Naive B cell (primary cell): ENCODE results near the gene WDR62. TPM values are rescaled to one million over a fixed set of nuclear protein-coding genes. Genes with fewer than 3 reads are reported as not detected.

Experiments
- ATAC-seq, 2 donors: fragments of 150-1000 bp; cut with Tn5 transposase; 2 replicates each; pipeline ENCODE4 v1.10.0; 2021; ENCODE audit warnings: low read depth in 2 of 2, mild to moderate bottlenecking in 2 of 2, moderate library complexity in 2 of 2
- DNase-seq: peaks from one replicate; pipeline ENCODE4 v3.0.0; 2022
- H3K27ac Mint-ChIP-seq, 6 donors: one replicate each; pipeline ENCODE4 v1.8.0; 2020 to 2022; ENCODE audit warnings: mild to moderate bottlenecking in 6 of 6, mixed read lengths in 6 of 6, moderate library complexity in 5 of 6, inconsistent platforms in 2 of 6
- H3K27me3 Mint-ChIP-seq, 3 donors: one replicate each; pipeline ENCODE4 v1.8.0; 2021 to 2022; ENCODE audit warnings: mixed read lengths in 3 of 3, mild to moderate bottlenecking in 1 of 3
- H3K36me3 Mint-ChIP-seq, 2 donors: one replicate each; pipeline ENCODE4 v1.8.0; 2020 to 2022; ENCODE audit warnings: mixed read lengths in 2 of 2, inconsistent platforms in 1 of 2, mild to moderate bottlenecking in 1 of 2
- H3K4me1 Mint-ChIP-seq, 3 donors: one replicate each; pipeline ENCODE4 v1.8.0; 2020 to 2022; ENCODE audit warnings: mixed read lengths in 3 of 3, inconsistent platforms in 1 of 3, mild to moderate bottlenecking in 1 of 3, moderate library complexity in 1 of 3
- H3K4me3 Mint-ChIP-seq, 8 donors: one replicate each; pipeline ENCODE4 v1.8.0; 2020 to 2022; ENCODE audit warnings: mild to moderate bottlenecking in 8 of 8, mixed read lengths in 8 of 8, moderate library complexity in 8 of 8, inconsistent platforms in 2 of 8
- H3K9me3 Mint-ChIP-seq, 7 donors: one replicate each; pipeline ENCODE4 v1.8.0; 2020 to 2022; ENCODE audit warnings: mixed read lengths in 7 of 7, mild to moderate bottlenecking in 5 of 7, inconsistent platforms in 2 of 7, moderate library complexity in 1 of 7
- polyA plus RNA-seq, 6 donors: library from polyadenylated mRNA; unstranded; fragments of 300-500 nt; fragmentation: Illumina TruSeq; gene quantifications; one replicate each; pipeline ENCODE4 v1.2.3, GENCODE V29; 2021; ENCODE audit warnings: low read depth in 6 of 6

Gene WDR62
- polyA plus RNA-seq, 6 donors from 2014 or later, result 0.07 to 0.25 TPM; not detected in 4

GRCh38 chr19:36151144-36152018, 96.7 kb downstream of the WDR62 start:
- no peaks in the 10 kb centered on the region for H3K27me3 Mint-ChIP-seq
- ATAC-seq (no peak), DNase-seq (no peak)
- H3K4me3 Mint-ChIP-seq, result peak overlapping the region in 2 of 8 donors; percentile 25 to 47
- H3K4me1 Mint-ChIP-seq, result peaks cover 6 to 14% (median 12%) of the 10 kb centered on the region in 3 donors
- H3K9me3 Mint-ChIP-seq, result no peaks in the 10 kb centered on the region
- peak overlapping the region in 1 of 6 donors; percentile 68 for H3K27ac Mint-ChIP-seq
- H3K36me3 Mint-ChIP-seq, result peaks cover 7 to 27% of the 10 kb centered on the region in 2 donors

GRCh38 chr19:36152019-36152351, 97.3 kb downstream of the WDR62 start:
- Mint-ChIP-seq H3K36me3 (peaks cover 7 to 20% of the 10 kb centered on the region in 2 donors), H3K9me3 (no peaks in the 10 kb centered on the region), H3K4me3 (peak overlapping the region in 1 of 8 donors; percentile 47), H3K27ac (no peak overlapping the region), H3K27me3 (no peaks in the 10 kb centered on the region), H3K4me1 (peaks cover 6 to 12% (median 11%) of the 10 kb centered on the region in 3 donors)
- ATAC-seq, result no peak
- no peak for DNase-seq

- H3K36me3 Mint-ChIP-seq, result peaks cover 7 to 16% of the 10 kb centered on the region in 2 donors
- peaks cover 6 to 12% (median 8%) of the 10 kb centered on the region in 3 donors for H3K4me1 Mint-ChIP-seq
- peak within 1 kb of the TSS in 2 of 6 donors; percentile 28 to 37 for H3K27ac Mint-ChIP-seq
- DNase-seq (no peak), ATAC-seq (peak in 1 of 2 donors; percentile 36)
- no peaks in the 10 kb centered on the region for H3K27me3 Mint-ChIP-seq
- no peaks in the 10 kb centered on the region for H3K9me3 Mint-ChIP-seq
- peak within 1 kb of the TSS in 4 of 8 donors; percentile 20 to 71 (median 48) for H3K4me3 Mint-ChIP-seq
Measured at GRCh38 chr19:36152352-36153091, 97.8 kb downstream of the WDR62 start, which contains the start of gene COX7A1. Gene COX7A1, minus strand, starts transcription at chr19:36152447. Its CDS starts 40 bp downstream, at chr19:36152407.

GRCh38 chr19:36153126-36153525, 98.4 kb downstream of the WDR62 start:
- no peaks in the 10 kb centered on the region for H3K27me3 Mint-ChIP-seq
- no peak for DNase-seq
- no peak overlapping the region for H3K4me3 Mint-ChIP-seq
- H3K27ac Mint-ChIP-seq, result peak overlapping the region in 2 of 6 donors; percentile 28 to 37
- H3K36me3 Mint-ChIP-seq, result peaks cover 7 to 16% of the 10 kb centered on the region in 2 donors
- H3K4me1 Mint-ChIP-seq, result peaks cover 6 to 12% (median 8%) of the 10 kb centered on the region in 3 donors
- no peak for ATAC-seq
- H3K9me3 Mint-ChIP-seq, result no peaks in the 10 kb centered on the region

Other genes with a start within 250 kb of the WDR62 start
- gene PRODH2, start 242.1 kb upstream of the WDR62 start, polyA plus RNA-seq, result not detected
- not detected for gene NPHS1, start 202.4 kb upstream of the WDR62 start, polyA plus RNA-seq
- not detected for gene KIRREL2, start 198.0 kb upstream of the WDR62 start, polyA plus RNA-seq
- gene APLP1, start 186.3 kb upstream of the WDR62 start, polyA plus RNA-seq, result not detected
- gene NFKBID, start 154.4 kb upstream of the WDR62 start, polyA plus RNA-seq, result 10 to 100 TPM; 13.5 to 79.7 (median 55.3) TPM
- 10 to 100 TPM; 33.8 to 58.5 (median 47.5) TPM for gene HCST, start 152.4 kb upstream of the WDR62 start, polyA plus RNA-seq
- 10 to 100 TPM in 2 of 6 donors, 1 to 10 TPM in 4; 3.4 to 28.6 (median 8.3) TPM for gene TYROBP, start 146.6 kb upstream of the WDR62 start, polyA plus RNA-seq
- gene LRFN3, start 118.5 kb upstream of the WDR62 start, polyA plus RNA-seq, result under 1 TPM in 3 of 6 donors, not detected in 3; 0.12 to 0.22 (median 0.14) TPM
- gene SDHAF1, start 59.7 kb upstream of the WDR62 start, polyA plus RNA-seq, result 10 to 100 TPM; 30.0 to 58.0 (median 48.8) TPM
- under 1 TPM in 1 of 6 donors, not detected in 5; 0.24 TPM for gene SYNE4, start 46.1 kb upstream of the WDR62 start, polyA plus RNA-seq
- gene ALKBH6, start 40.7 kb upstream of the WDR62 start, polyA plus RNA-seq, result 10 to 100 TPM; 13.7 to 28.9 (median 19.1) TPM
- 1 to 10 TPM in 1 of 6 donors, not detected in 5; 1.8 TPM for gene CLIP3, start 22.0 kb upstream of the WDR62 start, polyA plus RNA-seq
- gene THAP8, start 612 bp upstream of the WDR62 start, polyA plus RNA-seq, result 1 to 10 TPM; 1.4 to 7.3 (median 3.6) TPM
- gene OVOL3, start 56.2 kb downstream of the WDR62 start, polyA plus RNA-seq, result not detected
- gene POLR2I, start 60.0 kb downstream of the WDR62 start, polyA plus RNA-seq, result 100 to 1,000 TPM; 112 to 139 (median 126) TPM
- gene TBCB, start 60.6 kb downstream of the WDR62 start, polyA plus RNA-seq, result 100 to 1,000 TPM; 142 to 230 (median 163) TPM
- 100 to 1,000 TPM in 5 of 6 donors, 10 to 100 TPM in 1; 93.5 to 156 (median 111) TPM for gene CAPNS1, start 85.2 kb downstream of the WDR62 start, polyA plus RNA-seq
- gene COX7A1, start 97.5 kb downstream of the WDR62 start, polyA plus RNA-seq, result not detected
- gene ZNF565, start 159.8 kb downstream of the WDR62 start, polyA plus RNA-seq, result 1 to 10 TPM in 5 of 6 donors, not detected in 1; 1.5 to 5.2 (median 2.1) TPM
- gene ZNF146, start 160.2 kb downstream of the WDR62 start, polyA plus RNA-seq, result 10 to 100 TPM; 28.0 to 85.3 (median 67.6) TPM